ENCODE measurements around the gene MOV10L1.
"Not testable (repeated sequence)": the region's sequence is repeated elsewhere in the genome, so short reads cannot be mapped to it uniquely, and the experiment has no call there.

Gene MOV10L1

DNA sequence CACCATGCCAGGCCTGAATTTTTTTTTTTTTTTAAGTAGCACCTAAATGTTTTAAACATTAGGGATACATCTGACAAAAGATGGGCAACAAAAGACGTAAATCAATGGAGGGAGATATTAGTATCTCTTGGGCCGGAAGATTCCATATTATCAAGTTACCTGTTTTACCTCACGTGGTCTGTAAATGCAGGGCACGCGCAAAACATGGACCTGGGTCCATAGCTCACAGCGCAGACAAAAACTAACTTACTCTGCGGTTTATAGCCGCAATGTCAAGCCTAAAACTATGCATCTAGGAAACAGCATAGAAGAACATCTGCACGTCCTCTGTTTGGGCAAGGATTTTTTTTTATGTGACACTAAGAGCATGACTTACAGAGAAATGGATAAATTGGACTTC, 49.2 kb downstream of the MOV10L1 start:
- Mint-ChIP-seq H3K4me1 (ENCODE audit: low read depth) (peaks cover 15% of the 10 kb centered on the region), H3K9me3 (no peaks in the 10 kb centered on the region), H3K4me3 (no peak overlapping the region), H3K36me3 (ENCODE audit: low read depth) (no peaks in the 10 kb centered on the region), H3K27me3 (peaks cover 5% of the 10 kb centered on the region), H3K27ac (no peak overlapping the region)
- intact Hi-C loops (cut with micrococcal nuclease): no loop called here

DNA sequence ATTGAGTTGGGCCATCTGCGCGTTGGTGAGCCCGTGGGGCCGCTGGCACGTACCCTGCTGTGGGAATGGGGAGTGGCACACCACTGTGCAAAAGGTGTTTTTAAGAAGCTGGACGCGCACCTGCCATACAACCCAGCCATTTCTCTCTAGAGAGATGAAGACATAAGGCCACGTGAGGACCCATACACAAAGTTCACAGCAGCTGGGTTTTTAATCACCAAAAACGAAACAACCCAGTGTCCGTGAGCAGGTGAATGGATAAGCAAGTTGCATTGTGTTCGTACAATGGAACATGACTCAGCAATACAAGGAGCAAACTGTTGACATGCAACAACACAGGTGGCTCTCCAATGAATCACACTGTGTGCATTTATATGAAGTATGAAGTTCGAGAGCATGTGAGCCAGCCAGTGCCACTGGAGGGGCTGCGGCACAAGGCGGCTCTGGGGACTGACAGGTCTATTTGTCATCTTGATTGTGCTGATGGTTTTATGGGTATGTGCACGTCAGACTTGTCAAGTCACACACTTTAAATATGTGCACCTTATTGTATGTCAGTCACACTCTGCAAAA, 50.1 kb downstream of the MOV10L1 start:
- Mint-ChIP-seq H3K9me3 (no peaks in the 10 kb centered on the region), H3K36me3 (ENCODE audit: low read depth) (no peaks in the 10 kb centered on the region), H3K4me1 (ENCODE audit: low read depth) (peaks cover 17% of the 10 kb centered on the region), H3K27ac (no peak overlapping the region), H3K27me3 (peaks cover 5% of the 10 kb centered on the region), H3K4me3 (no peak overlapping the region)
- intact Hi-C loops (cut with micrococcal nuclease): no loop called here

DNA sequence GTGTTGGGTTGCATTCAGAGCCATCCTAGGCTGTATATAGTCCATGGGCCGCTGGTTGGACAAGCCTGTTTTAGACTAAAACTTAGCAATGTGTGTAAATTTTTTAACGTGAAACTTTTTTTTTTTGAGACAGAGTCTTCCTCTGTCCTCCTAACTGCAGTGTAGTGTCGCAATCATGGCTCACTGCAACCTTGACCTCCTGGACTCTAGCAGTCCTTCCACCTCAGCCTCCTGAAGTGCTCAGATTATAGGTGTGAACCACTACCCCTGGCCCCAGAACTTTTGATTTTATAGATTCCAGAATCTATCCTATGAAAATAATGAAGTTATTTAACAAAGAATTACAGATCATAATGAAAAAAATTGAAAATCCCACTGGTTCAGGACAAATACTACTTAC, 50.8 kb downstream of the MOV10L1 start:
- Mint-ChIP-seq H3K9me3 (no peaks in the 10 kb centered on the region), H3K36me3 (ENCODE audit: low read depth) (no peaks in the 10 kb centered on the region), H3K27ac (no peak overlapping the region), H3K27me3 (peaks cover 5% of the 10 kb centered on the region), H3K4me1 (ENCODE audit: low read depth) (peaks cover 24% of the 10 kb centered on the region), H3K4me3 (no peak overlapping the region)
- intact Hi-C loops (cut with micrococcal nuclease): no loop called here

DNA sequence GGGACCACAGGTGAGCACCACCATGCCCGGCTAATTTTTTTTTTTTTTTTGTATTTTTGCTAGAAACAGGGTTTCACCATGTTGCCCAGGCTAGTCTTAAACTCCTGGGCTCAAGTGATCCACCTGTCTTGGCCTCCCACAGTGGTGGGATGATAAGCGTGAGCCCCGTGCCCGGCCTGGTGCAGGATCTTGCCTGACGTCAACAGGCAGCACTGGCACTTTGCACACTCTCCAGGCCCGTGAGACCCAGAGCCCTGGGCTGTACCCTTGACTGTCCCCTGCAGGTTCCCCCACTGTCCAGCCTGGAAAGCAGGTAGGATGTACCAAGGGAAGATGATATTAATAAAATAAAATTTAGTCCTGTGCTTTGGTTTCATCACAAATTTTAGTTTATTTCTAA, 51.7 kb downstream of the MOV10L1 start:
- Mint-ChIP-seq H3K36me3 (ENCODE audit: low read depth) (no peaks in the 10 kb centered on the region), H3K4me1 (ENCODE audit: low read depth) (peaks cover 33% of the 10 kb centered on the region), H3K9me3 (no peaks in the 10 kb centered on the region), H3K27ac (no peak overlapping the region), H3K27me3 (peaks cover 5% of the 10 kb centered on the region), H3K4me3 (no peak overlapping the region)
- intact Hi-C loops (cut with micrococcal nuclease): no loop called here

DNA sequence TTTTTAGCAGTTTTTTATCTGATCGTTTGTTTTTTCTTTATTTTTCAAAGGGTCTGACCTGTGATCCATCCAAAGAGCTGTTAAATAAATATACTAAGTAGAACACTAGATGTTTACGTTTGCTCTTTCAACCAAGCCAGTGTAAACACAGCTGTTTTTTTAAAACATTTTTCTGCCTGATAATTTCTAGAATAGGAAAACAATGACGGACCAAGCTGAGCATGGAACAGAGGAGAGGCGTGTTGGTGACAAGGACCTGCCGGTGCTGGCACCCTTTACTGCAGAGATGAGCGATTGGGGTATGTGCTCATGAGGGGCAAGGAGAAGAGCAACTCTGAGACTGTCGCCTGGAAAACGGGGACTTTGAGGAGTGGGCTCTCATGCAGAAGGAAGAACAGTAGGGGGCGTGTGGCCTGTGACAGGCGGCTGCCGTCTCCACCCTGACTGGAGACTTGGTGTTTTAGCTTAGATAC, 52.1 kb downstream of the MOV10L1 start:
- intact Hi-C loops (cut with micrococcal nuclease): no loop called here
- H3K9me3 Mint-ChIP-seq: no peaks in the 10 kb centered on the region
- no peaks in the 10 kb centered on the region for H3K36me3 Mint-ChIP-seq (ENCODE audit: low read depth)
- peaks cover 5% of the 10 kb centered on the region for H3K27me3 Mint-ChIP-seq
- H3K4me3 Mint-ChIP-seq: no peak overlapping the region
- no peak overlapping the region for H3K27ac Mint-ChIP-seq
- H3K4me1 Mint-ChIP-seq (ENCODE audit: low read depth): peaks cover 37% of the 10 kb centered on the region

DNA sequence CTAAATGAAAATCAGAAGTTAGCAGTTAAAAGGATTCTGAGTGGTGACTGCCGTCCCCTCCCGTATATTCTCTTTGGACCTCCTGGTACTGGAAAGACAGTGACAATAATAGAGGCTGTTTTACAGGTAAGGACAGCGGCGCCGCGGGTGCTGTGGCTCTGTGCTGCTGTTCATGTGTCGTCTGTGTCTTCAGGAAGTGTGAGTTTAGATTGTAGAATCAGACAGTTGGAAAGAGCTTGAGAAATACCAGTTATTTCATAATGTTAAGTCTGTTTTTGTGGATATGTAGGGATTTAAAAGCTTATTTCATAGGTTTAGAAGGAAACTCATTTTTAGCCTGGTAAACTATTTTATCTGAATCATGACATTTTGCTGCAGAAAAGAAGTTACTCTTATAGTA, 53.3 kb downstream of the MOV10L1 start:
- Mint-ChIP-seq H3K27me3 (peaks cover 5% of the 10 kb centered on the region), H3K4me1 (ENCODE audit: low read depth) (peaks cover 48% of the 10 kb centered on the region), H3K27ac (no peak overlapping the region), H3K4me3 (no peak overlapping the region), H3K36me3 (ENCODE audit: low read depth) (no peaks in the 10 kb centered on the region), H3K9me3 (no peaks in the 10 kb centered on the region)
- intact Hi-C loops (cut with micrococcal nuclease): no loop called here

DNA sequence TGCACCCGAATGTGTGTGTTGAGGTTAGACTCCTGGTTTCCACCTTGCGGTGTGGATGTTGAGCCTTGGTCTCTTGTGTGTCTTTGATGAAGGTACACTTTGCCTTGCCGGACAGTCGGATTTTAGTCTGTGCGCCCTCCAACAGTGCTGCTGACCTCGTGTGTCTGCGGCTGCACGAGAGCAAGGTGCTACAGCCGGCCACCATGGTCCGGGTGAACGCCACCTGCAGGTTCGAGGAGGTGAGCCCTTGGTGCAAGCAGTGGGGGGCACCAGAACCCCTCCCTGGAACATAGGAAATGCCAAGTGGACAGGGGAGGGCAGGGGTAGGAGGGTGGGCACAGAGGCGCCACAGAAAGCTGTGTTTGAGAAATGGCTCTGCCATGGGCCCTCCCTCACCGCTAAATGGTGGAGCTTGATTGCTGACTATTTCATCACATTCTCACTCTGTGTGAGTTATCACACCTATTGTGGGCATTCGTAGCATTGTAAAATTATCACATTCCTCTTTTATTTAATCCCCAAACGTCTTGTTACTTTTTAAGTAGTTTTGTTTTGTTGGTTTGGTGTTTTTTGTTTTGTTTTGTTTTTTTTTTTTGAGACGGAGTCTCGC, 54.3 kb downstream of the MOV10L1 start:
- Mint-ChIP-seq H3K36me3 (ENCODE audit: low read depth) (no peaks in the 10 kb centered on the region), H3K9me3 (no peaks in the 10 kb centered on the region), H3K27me3 (peaks cover 5% of the 10 kb centered on the region), H3K4me1 (ENCODE audit: low read depth) (peaks cover 58% of the 10 kb centered on the region), H3K27ac (no peak overlapping the region), H3K4me3 (no peak overlapping the region)
- intact Hi-C loops (cut with micrococcal nuclease): no loop called here

DNA sequence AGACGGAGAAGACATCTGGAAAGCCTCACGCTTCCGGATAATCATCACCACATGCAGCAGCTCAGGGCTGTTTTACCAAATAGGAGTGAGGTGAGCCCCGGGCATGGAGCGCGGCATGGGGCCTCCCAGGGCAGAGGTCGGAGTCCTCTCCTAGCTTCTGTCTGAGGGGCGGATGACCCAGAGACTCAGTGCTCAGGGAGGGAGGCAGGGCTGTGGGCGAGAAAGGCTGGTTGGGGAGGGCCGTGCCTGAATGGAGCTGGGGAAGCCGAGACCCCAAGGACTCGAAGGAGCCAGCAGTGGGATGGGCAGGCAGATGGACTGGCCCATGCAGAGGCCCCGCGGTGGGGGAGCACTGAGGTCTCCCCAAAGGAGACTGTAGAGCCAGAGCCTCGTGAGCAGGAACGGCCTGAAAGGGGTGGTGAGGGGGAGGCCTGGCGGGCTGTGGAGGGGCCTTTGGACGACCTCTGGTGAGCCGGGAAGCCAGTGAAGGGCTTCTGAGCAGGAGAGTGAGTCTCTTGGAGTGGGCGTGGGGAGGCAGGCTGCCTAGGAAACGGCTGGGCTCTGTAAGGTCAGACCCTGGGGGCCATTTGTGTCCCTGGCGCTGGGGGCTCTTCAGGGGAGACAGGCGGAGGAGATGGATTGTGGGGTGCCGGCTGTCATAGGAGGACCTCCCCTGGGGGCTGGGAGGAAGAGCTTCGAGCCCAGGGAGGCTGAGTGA, 56.1 kb downstream of the MOV10L1 start:
- peaks cover 11% of the 10 kb centered on the region for H3K27me3 Mint-ChIP-seq
- intact Hi-C loops (cut with micrococcal nuclease): loop anchor here (5.0 kb wide), 1 partner anchor 46 kb away; no protein-coding TSS in a partner anchor
- H3K4me1 Mint-ChIP-seq (ENCODE audit: low read depth): peaks cover 60% of the 10 kb centered on the region
- no peak overlapping the region for H3K27ac Mint-ChIP-seq
- no peak overlapping the region for H3K4me3 Mint-ChIP-seq
- H3K9me3 Mint-ChIP-seq: no peaks in the 10 kb centered on the region
- H3K36me3 Mint-ChIP-seq (ENCODE audit: low read depth): no peaks in the 10 kb centered on the region

DNA sequence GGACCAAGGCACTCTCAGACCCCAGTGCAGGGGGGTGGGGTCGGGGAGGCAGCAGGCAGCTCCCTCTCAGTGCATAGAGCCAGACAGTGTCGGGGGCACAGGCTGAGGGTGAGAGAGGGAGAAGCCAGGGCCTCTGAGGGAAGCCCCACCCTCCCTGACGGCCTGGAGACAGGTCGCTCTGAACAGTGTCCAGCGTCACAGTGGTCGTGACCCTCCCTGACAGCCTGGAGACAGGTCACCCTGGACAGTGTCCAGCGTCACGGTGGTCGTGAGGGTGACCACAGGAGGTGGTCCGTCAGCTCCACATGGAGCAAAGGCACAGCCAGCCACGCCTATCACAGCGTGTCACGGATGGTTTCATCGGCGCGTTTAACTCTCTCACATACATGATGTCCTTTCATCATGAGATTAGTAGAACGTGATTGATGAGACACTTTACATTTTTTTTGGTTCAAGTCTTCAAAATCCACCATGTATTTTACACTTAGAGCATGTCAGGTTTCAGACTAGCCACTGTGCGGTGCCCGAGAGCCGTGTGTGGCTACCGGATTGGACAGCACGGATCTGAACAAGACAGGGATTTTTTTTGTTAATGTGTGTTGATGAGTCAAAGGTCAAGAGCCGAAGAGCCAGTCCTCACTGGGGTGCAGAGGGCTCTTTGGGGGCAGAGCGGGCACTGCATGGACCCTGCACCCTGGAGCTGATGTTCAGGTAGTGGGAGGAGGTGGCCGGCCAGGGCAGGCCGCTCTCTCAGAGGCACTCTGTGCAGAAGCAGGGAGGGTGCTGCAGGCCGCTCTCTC, 56.8 kb downstream of the MOV10L1 start:
- intact Hi-C loops (cut with micrococcal nuclease): loop anchor here (5.0 kb wide), 1 partner anchor 46 kb away; no protein-coding TSS in a partner anchor
- Mint-ChIP-seq H3K4me1 (ENCODE audit: low read depth) (peaks cover 60% of the 10 kb centered on the region), H3K27me3 (peaks cover 11% of the 10 kb centered on the region)

DNA sequence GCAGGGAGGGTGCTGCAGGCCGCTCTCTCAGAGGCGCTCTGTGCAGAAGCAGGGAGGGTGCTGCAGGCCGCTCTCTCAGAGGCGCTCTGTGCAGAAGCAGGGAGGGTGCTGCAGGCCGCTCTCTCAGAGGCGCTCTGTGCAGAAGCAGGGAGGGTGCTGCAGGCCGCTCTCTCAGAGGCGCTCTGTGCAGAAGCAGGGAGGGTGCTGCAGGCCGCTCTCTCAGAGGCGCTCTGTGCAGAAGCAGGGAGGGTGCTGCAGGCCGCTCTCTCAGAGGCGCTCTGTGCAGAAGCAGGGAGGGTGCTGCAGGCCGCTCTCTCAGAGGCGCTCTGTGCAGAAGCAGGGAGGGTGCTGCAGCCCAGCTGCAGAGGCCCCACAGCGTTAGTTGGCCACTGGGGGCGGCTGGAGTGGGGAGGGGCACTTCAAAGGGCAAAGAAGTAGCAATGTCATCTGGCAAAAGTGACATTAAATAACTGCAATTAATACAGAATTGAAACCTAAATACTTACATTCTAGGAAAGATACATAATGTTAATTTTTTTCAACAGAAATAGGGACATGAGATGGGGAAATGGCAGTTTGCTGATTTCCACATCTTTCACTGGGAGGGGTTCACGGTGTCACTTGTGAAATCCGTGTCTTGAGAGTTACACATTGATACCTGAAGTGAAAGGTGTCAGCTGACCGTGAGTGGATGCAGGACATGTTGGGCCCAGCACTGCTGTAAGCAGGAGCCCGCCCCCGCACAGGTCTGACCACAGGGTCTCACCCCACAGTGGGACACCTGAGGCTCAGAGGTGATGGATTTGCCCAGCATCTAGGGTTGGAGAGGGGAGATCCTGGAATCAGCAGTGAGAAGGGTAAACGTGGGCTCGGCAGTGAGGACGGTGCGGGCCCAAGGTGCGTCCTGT, 57.7 kb downstream of the MOV10L1 start:
- Mint-ChIP-seq H3K4me1 (ENCODE audit: low read depth) (peaks cover 60% of the 10 kb centered on the region), H3K27me3 (peaks cover 11% of the 10 kb centered on the region), H3K27ac (peak overlapping the region; percentile 50)
- not testable (repeated sequence) for H3K36me3 Mint-ChIP-seq (ENCODE audit: low read depth); H3K4me3 Mint-ChIP-seq; H3K9me3 Mint-ChIP-seq
- intact Hi-C loops (cut with micrococcal nuclease): loop anchor here (5.0 kb wide), 1 partner anchor 45 kb away; no protein-coding TSS in a partner anchor

More for the DNA sequence above, 56.8 kb downstream of the MOV10L1 start:
- H3K9me3 Mint-ChIP-seq: no peaks in the 10 kb centered on the region
- H3K27ac Mint-ChIP-seq: peak overlapping the region; percentile 19
- no peaks in the 10 kb centered on the region for H3K36me3 Mint-ChIP-seq (ENCODE audit: low read depth)
- no peak overlapping the region for H3K4me3 Mint-ChIP-seq

DNA sequence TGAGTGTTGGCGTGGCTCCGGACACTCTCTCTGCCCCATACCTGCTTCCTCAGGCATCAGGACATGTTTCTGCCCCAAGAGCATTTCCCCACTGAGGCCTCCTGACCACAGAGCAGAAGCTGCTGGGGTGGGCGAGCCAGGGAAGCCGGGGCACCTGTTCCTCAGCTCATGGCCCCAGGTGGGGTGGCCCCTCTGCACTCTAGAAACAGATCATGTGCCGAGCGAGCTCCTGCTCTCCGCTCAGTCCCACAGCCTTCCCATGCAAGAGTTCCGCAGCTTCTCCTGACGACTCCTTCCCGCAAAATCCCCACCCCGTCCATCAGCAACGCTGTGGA, 58.3 kb downstream of the MOV10L1 start:
- peaks cover 7% of the 10 kb centered on the region for H3K27me3 Mint-ChIP-seq
- no peak overlapping the region for H3K4me3 Mint-ChIP-seq
- H3K27ac Mint-ChIP-seq: peak overlapping the region; percentile 50
- H3K9me3 Mint-ChIP-seq: no peaks in the 10 kb centered on the region
- peaks cover 53% of the 10 kb centered on the region for H3K4me1 Mint-ChIP-seq (ENCODE audit: low read depth)
- H3K36me3 Mint-ChIP-seq (ENCODE audit: low read depth): no peaks in the 10 kb centered on the region
- intact Hi-C loops (cut with micrococcal nuclease): loop anchor here (5.0 kb wide), 1 partner anchor 44 kb away; no protein-coding TSS in a partner anchor

DNA sequence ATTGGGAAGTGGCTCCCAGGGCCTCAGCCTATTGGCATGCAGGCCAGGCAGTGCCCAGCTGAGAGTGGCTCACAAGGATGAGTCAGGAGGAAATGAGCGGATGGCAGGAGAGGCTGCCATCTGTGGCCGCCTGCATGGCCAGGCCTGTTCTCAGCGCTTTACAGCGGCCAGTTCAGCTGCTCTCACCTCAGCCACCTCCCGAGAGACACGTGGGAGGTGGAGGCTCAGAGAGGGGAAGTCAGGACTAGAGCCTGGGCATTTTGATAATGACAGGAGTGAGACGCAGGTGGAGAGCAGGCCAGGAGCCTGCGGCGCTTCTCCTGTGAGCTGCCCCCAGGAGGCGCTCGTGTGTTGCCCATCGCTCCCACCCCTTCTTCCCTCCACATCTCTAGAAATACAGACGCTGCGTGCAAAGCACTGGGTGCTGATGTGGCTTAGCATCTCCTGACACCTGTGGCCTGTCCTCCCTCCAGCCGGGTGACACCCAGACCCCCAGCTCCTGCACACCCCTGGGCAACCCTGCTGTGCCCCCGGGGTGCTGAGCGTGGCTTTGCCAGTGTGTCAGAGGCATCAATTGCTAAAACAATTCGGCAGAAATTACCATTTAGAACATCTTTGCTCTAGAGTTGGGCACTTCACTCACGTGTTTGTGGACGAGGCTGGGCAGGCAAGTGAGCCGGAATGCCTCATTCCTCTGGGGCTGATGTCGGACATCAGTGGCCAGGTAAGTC, 59.4 kb downstream of the MOV10L1 start:
- peaks cover 43% of the 10 kb centered on the region for H3K4me1 Mint-ChIP-seq (ENCODE audit: low read depth)
- no peaks in the 10 kb centered on the region for H3K9me3 Mint-ChIP-seq
- peaks cover 11% of the 10 kb centered on the region for H3K27me3 Mint-ChIP-seq
- H3K36me3 Mint-ChIP-seq (ENCODE audit: low read depth): no peaks in the 10 kb centered on the region
- H3K4me3 Mint-ChIP-seq: no peak overlapping the region
- intact Hi-C loops (cut with micrococcal nuclease): loop anchor here (1.0 to 5.0 kb wide), 2 partner anchors 43 to 60 kb away; no protein-coding TSS in a partner anchor
- peak overlapping the region; percentile 50 for H3K27ac Mint-ChIP-seq

All from dendritic cell treated with granulocyte-macrophage colony-stimulating factor and Interleukin-4, amounts not matched to agents 40 ng/mL and 50 ng/mL, for 4 days (primary cell).